GM12892 (cell line): ENCODE results near the gene WDR62.
"Not testable (repeated sequence)": the region's sequence is repeated elsewhere in the genome, so short reads cannot be mapped to it uniquely, and the experiment has no call there.

Experiments used
- DNase-seq: peaks from one replicate; pipeline ENCODE4 v3.0.0; 2011; ENCODE audit not compliant: insufficient read length
- FAIRE-seq: peaks from 2 replicates; lab custom pipeline; 2011; peaks lifted over from hg19 to GRCh38; lab: Jason Lieb, UNC
- POLR2A ChIP-seq: IDR thresholded peaks from 2 replicates; pipeline ENCODE4 v1.6.1; 2011; ENCODE audit warnings: low read depth, low read length, control low read depth
- POLR2AphosphoS5 ChIP-seq: IDR thresholded peaks from 2 replicates; pipeline ENCODE4 v1.6.1; 2011; ENCODE audit warnings: low read depth, low read length, control low read depth
- TAF1 ChIP-seq: IDR thresholded peaks from 2 replicates; pipeline ENCODE4 v1.6.1; 2011; ENCODE audit warnings: low read depth, mild to moderate bottlenecking, control low read depth, low read length, borderline replicate concordance

The WDR62 gene

GRCh38 chr19:36023432-36023831, 31.3 kb upstream of the WDR62 start:
- TF ChIP-seq POLR2A (no peak), TAF1 (no peak), POLR2AphosphoS5 (no peak)
- FAIRE-seq, result no peak
- DNase-seq, result no peak

- no peak for TF ChIP-seq POLR2A
- no peak for TF ChIP-seq POLR2AphosphoS5
- no peak for TF ChIP-seq TAF1
- DNase-seq (no peak), FAIRE-seq (no peak)
Observed at GRCh38 chr19:36025541-36025940, 29.2 kb upstream of the WDR62 start.

DNA sequence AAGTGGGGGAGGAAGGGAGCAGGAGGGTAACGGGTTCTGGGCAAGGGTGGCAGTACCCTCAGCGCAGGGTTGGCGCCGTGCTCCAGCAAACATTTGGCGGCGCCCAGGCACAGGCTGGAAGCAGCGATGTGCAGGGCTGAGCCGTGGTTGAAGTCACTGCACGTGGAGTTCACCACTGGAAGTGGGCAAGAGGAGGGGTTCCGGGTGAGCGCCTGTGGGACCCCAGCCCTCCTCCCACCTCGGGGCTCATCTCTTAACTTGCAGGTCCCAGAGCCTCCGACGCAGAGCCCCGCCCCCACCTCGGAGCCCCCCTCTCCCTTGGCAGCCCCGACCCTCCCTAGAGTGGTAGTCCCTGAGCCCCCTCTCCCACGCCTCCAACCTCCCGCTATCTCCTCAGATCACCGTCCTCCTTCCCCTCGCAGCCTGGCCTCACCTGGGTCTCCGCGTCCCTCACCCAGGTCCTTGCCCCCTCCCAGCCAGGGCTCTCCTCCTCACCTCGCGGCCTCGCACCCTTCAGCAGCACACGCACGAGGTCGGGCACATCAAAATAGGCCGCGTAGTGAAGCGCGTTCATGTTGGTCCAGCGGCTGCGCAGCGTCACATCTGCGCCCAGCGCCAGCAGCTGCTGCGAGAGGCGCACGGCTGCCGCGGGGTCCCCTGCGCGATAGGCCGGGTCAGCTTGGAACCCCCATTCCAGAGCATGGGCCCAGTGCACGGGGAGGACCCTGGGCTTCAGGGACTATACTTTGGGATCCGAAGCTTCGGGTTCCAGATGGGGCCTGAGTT, 28.4 kb upstream of the WDR62 start:
- DNase-seq (no peak), FAIRE-seq (no peak)
- no peak for TF ChIP-seq POLR2A
- TF ChIP-seq POLR2AphosphoS5, result no peak
- TF ChIP-seq TAF1, result no peak

- FAIRE-seq (no peak), DNase-seq (no peak)
- TF ChIP-seq POLR2AphosphoS5, result no peak
- no peak for TF ChIP-seq TAF1
- TF ChIP-seq POLR2A, result no peak
Observed at GRCh38 chr19:36027696-36028095, 27.0 kb upstream of the WDR62 start.

- no peak for TF ChIP-seq POLR2AphosphoS5
- FAIRE-seq (no peak), DNase-seq (no peak)
Observed at GRCh38 chr19:36028313-36029041, 26.2 kb upstream of the WDR62 start.

DNA sequence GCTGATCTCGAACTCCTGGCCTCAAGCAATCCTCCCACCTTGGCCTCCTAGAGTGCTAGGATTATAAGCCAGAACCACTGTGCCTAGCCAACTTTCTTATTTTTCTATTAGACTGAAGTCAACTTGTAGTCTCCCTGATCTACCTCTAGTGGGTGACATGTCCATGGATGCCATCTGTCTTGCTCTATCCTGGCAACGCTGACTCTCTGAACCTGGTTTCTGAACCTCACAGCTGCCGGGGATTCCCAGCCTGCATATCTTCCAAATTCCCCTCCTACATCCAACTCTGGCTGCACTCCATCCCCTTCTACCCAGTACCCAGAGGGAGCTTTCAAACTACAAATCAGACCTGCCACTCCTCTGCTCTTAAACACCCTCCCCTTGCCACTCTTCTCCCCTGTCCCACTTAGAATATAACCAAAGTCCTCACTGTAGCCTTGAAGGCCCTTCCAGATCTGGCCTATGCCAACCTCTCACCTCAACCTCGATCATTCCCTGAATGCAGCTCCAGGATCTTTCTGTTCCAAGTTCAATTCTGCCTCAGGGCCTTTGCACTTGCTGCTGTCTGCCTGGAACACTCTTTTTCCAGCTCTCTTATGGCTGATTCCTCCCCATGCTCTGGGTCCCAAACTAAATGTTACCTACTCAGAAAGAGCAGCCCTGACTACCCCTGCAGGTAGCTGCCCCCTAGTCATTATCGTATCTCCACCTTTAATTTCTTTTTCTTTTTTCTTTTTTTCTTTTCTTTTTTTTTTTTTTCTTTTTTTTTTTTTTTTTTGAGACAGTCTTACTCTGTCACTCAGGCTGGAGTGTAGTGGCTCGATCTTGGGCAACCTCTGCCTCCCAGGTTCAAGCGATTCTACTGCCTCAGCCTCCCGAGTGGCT, 24.2 kb upstream of the WDR62 start:
- FAIRE-seq, result peak; percentile 79
- TF ChIP-seq POLR2A (no peak), POLR2AphosphoS5 (no peak), TAF1 (no peak)
- no peak for DNase-seq

- DNase-seq (no peak), FAIRE-seq (no peak)
- TF ChIP-seq TAF1 (no peak), POLR2AphosphoS5 (no peak), POLR2A (no peak)
Observed at GRCh38 chr19:36031308-36031707, 23.4 kb upstream of the WDR62 start.

- FAIRE-seq, result no peak
- no peak for TF ChIP-seq POLR2AphosphoS5
- TF ChIP-seq TAF1, result no peak
- no peak for TF ChIP-seq POLR2A
- peak; percentile 68 for DNase-seq
Observed at GRCh38 chr19:36032251-36033104, 22.2 kb upstream of the WDR62 start, which contains the start of gene CLIP3. TSS of gene CLIP3 (minus strand) at chr19:36032873. CDS start at chr19:36032357, 516 bp downstream.

DNA sequence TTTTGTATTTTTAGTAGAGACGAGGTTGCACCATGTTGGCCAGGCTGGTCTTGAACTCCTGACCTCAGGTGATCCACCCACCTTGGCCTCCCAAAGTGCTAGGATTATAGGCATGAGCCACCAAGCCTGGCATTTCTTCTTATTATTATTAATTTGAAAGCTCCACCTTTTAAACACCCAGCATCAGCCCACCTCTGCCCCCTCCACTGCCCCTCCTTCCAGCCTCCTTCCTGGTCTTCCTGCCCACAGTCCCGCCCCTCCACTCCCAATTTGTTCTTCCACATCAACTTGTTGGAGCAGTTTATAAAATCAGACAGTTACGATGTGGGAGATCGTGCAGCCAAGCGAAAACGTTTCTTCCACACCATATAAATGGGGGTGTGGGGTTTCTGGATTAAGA, 14.2 kb upstream of the WDR62 start:
- FAIRE-seq (no peak), DNase-seq (no peak)
- TF ChIP-seq POLR2AphosphoS5 (no peak), POLR2A (no peak), TAF1 (no peak)

GRCh38 chr19:36041092-36041491, 13.6 kb upstream of the WDR62 start:
- DNase-seq, FAIRE-seq: not testable (repeated sequence)
